ENCODE results near the gene KDM3A.
"Not testable (repeated sequence)": the region's sequence is repeated elsewhere in the genome, so short reads cannot be mapped to it uniquely, and the experiment has no call there.

The KDM3A gene

GRCh38 chr2:86477349-86477748 lies 36.2 kb downstream of the KDM3A start:
- no peak for DNase-seq

- no peak for DNase-seq
Observed at GRCh38 chr2:86480105-86480504, 38.9 kb downstream of the KDM3A start.

GRCh38 chr2:86482034-86482433 lies 40.9 kb downstream of the KDM3A start:
- no peak for DNase-seq

GRCh38 chr2:86484385-86484784 lies 43.2 kb downstream of the KDM3A start:
- DNase-seq = no peak

- DNase-seq = no peak
Observed at GRCh38 chr2:86485103-86485502, 43.9 kb downstream of the KDM3A start.

GRCh38 chr2:86485802-86486201 lies 44.6 kb downstream of the KDM3A start:
- DNase-seq = no peak

GRCh38 chr2:86487062-86487461 lies 45.9 kb downstream of the KDM3A start:
- DNase-seq = no peak

- DNase-seq = no peak
Observed at GRCh38 chr2:86488561-86489250, 47.5 kb downstream of the KDM3A start.

- no peak for DNase-seq
Observed at GRCh38 chr2:86489542-86489941, 48.4 kb downstream of the KDM3A start.

GRCh38 chr2:86490245-86490644 lies 49.1 kb downstream of the KDM3A start:
- no peak for DNase-seq

GRCh38 chr2:86491088-86491487 lies 49.9 kb downstream of the KDM3A start:
- no peak for DNase-seq

GRCh38 chr2:86492048-86492453 lies 50.9 kb downstream of the KDM3A start:
- no peak for DNase-seq

GRCh38 chr2:86496391-86496790 lies 55.2 kb downstream of the KDM3A start:
- not testable (repeated sequence) for DNase-seq

- no peak for DNase-seq
Observed at GRCh38 chr2:86498468-86499260, 57.5 kb downstream of the KDM3A start.

- no peak for DNase-seq
Observed at GRCh38 chr2:86499326-86499725, 58.2 kb downstream of the KDM3A start.

GRCh38 chr2:86500325-86501083 lies 59.3 kb downstream of the KDM3A start:
- DNase-seq = no peak

- no peak for DNase-seq
Observed at GRCh38 chr2:86507600-86507999, 66.4 kb downstream of the KDM3A start.

GRCh38 chr2:86510436-86510933 lies 69.3 kb downstream of the KDM3A start:
- no peak for DNase-seq

- no peak for DNase-seq
Observed at GRCh38 chr2:86512034-86512433, 70.9 kb downstream of the KDM3A start.

GRCh38 chr2:86512892-86513291 lies 71.7 kb downstream of the KDM3A start:
- DNase-seq = no peak

GRCh38 chr2:86513948-86514660 lies 72.9 kb downstream of the KDM3A start:
- DNase-seq = no peak

GRCh38 chr2:86518481-86518880 lies 77.3 kb downstream of the KDM3A start:
- no peak for DNase-seq

- no peak for DNase-seq
Observed at GRCh38 chr2:86519349-86519748, 78.2 kb downstream of the KDM3A start.

Data from NCI-H446 treated with DMSO at 0.1 percent for 48 hours (cell line).